Astrocyte of the spinal cord (primary cell): ENCODE measurements around the gene TNNI2.
A peak's percentile ranks its signal among the peaks of the same experiment; 100 is the strongest.
"Not testable (repeated sequence)": the region's sequence is repeated elsewhere in the genome, so short reads cannot be mapped to it uniquely, and the experiment has no call there.

Experiments used
- DNase-seq: peaks from one replicate; pipeline ENCODE4 v3.0.0; 2011; ENCODE audit warnings: low read depth, low spot score
- H3K4me3 ChIP-seq: 2 replicates; pipeline ENCODE4 v1.5.1; 2011; ENCODE audit warnings: low read depth, mild to moderate bottlenecking, low read length, moderate library complexity
- CTCF ChIP-seq: IDR thresholded peaks from 2 replicates; pipeline ENCODE4 v1.5.1; 2012; ENCODE audit warnings: low read depth, mild to moderate bottlenecking, low read length, inconsistent platforms
- in situ Hi-C: cut with HindIII; loops from 2 replicates; pipeline ENCODE4 v1.10.0; 2017; ENCODE audit warnings: low sequenced_read_pairs

Gene TNNI2

GRCh38 chr11:1875093-1875850 is 36.5 kb downstream of the TNNI2 start:
- no peak for DNase-seq
- no peak for TF ChIP-seq CTCF
- no peak overlapping the region for H3K4me3 ChIP-seq
- in situ Hi-C loops = no loop called here

DNA sequence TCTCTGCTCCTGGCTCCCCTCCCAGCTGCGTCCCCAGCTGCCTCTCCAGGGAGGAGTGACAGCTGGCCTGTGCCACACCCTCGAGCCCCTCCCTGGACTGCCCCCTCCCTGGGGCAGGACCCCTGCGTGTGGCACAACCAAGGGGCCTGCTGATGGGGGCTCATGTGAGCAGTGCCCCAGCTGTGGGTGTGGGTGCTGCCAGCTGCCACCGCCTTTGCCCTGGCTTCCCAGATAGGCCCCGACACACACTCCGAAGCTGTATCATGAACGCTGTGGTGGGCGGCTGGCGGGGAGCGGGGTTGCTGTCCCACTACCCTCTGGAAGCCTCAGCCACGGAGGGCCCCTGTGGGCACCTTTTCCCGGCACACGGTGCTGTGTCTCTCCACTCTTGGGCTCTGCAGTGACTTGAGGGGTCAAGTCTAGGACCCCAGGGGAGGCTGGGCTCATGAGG is 37.1 kb downstream of the TNNI2 start:
- in situ Hi-C loops, H3K4me3 ChIP-seq, DNase-seq: not testable (repeated sequence)

DNA sequence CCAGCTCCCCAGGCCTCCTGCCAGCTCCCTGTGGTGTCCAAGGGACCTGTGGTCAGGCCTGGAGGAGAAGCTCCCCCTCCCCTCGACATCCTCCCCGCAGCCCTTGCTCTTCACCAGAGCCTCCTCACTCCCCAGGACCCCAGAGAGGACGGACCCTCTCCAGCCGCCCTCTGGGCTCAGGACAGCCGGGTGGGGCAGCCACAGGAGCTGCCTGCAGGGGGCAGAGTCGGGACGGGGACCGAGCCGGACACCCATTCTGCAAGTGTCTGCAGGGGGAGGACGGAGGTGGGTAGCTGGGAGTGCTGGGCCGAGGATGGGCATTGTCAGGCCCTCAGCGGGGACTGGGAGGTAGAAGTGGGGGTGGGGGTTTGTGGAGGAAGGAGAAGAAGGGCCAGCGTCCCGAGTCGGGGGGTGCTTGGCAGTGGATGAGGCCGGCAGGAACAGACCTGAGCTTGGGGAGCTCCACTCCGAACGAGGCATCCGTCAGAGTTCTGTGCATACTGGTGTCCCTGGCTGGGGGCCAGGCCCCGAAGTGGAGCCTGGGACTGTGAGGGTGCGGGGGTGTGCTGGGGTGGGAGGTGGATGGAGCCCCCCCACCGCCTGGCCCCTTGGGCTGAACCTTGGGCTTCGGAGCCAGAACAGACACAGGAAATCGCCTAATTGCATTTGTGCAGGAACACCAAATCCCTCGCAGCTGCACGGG is 37.7 kb downstream of the TNNI2 start:
- DNase-seq = peak; percentile 65
- H3K4me3 ChIP-seq = no peak overlapping the region
- peak; percentile 73 for TF ChIP-seq CTCF
- in situ Hi-C loops = no loop called here

GRCh38 chr11:1877211-1878136 is 38.7 kb downstream of the TNNI2 start:
- no peak overlapping the region for H3K4me3 ChIP-seq
- TF ChIP-seq CTCF = no peak
- in situ Hi-C loops = no loop called here
- peak; percentile 72 for DNase-seq

GRCh38 chr11:1878137-1879031 is 39.6 kb downstream of the TNNI2 start:
- in situ Hi-C loops = no loop called here
- no peak for TF ChIP-seq CTCF
- H3K4me3 ChIP-seq = no peak overlapping the region
- no peak for DNase-seq

- in situ Hi-C loops = no loop called here
These were observed 40.7 kb downstream of the TNNI2 start for GRCh38 chr11:1879342-1879940.

More at GRCh38 chr11:1879342-1879940, 40.7 kb downstream of the TNNI2 start:
- no peak overlapping the region for H3K4me3 ChIP-seq
- DNase-seq = no peak
- TF ChIP-seq CTCF = no peak
